HG02973 (cell line): ENCODE data around the gene OXT.
"Not testable (repeated sequence)": the region's sequence is repeated elsewhere in the genome, so short reads cannot be mapped to it uniquely, and the experiment has no call there.

Experiments
- ATAC-seq: cut with Tn5 transposase; IDR thresholded peaks from one replicate; pipeline ENCODE4 v1.9.1; 2021; ENCODE audit warnings: moderate library complexity; ENCODE audit not compliant: unreplicated experiment

Gene OXT

GRCh38 chr20:3109350-3110302 lies 38.2 kb downstream of the OXT start:
- no peak for ATAC-seq

DNA sequence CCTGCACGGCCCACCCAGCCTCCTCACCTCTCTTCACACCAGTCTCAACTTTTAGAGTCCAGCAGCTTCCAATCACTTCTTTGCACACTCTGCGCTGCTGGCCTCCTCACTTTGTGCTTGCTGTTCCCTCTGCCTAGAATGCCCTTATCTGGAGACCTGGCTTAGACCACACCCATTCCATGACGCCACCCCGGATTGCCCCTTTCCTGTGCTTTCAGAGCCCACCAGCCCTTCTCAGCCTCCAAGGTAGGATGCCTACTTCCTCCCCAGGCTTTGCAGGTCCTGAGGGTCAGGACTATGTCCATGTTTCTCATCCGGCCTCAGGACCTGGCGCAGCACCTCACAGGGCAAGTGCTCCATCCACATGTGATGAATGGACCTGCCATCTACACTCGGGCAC lies 40.1 kb downstream of the OXT start:
- ATAC-seq: no peak

GRCh38 chr20:3111995-3112394 lies 40.6 kb downstream of the OXT start:
- no peak for ATAC-seq

- no peak for ATAC-seq
Measured at GRCh38 chr20:3115190-3116107, 44.0 kb downstream of the OXT start.

- ATAC-seq: no peak
Measured at GRCh38 chr20:3116341-3116740, 44.9 kb downstream of the OXT start.

DNA sequence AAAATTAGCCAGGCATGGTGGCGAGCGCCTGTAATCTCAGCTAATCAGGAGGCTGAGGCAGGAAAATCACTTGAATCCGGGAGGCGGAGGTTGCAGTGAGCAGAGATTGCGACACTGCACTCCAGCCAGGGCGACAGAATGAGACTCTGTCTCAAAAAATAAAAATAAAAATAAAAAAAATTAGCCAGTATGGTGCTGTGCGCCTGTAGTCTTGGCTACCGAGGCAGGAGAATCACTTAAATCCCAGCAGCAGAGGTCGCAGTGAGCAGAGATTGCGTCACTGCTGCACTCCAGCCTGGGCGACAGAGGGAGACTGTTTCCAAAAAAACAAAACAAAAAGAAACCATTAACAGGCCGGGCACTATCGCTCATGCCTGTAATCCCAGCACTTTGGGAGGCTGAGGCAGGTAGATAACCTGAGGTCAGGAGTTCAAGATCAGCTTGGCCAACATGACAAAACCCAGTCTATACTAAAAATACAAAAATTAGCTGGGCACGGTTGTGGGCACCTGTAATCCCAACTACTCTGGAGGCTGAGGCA lies 46.5 kb downstream of the OXT start:
- ATAC-seq: not testable (repeated sequence)

DNA sequence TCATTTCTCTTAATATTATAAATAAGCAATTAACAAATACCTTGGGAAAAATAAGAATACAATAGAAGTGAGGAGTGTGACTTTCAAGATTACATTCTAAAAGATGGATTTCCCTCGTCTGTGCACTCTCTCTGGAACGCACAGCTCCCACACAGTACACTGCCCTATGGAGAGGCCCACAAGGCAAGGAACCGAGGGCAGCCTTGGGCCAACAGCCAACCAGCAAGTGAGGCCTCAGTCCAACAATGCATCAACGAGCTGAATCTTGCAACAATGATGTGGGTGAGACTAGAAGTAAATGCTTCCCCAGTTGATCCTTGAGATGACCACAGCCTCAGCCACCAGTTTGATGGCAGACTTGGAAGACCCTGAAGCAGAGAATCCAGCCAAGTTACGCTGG lies 47.6 kb downstream of the OXT start:
- no peak for ATAC-seq

DNA sequence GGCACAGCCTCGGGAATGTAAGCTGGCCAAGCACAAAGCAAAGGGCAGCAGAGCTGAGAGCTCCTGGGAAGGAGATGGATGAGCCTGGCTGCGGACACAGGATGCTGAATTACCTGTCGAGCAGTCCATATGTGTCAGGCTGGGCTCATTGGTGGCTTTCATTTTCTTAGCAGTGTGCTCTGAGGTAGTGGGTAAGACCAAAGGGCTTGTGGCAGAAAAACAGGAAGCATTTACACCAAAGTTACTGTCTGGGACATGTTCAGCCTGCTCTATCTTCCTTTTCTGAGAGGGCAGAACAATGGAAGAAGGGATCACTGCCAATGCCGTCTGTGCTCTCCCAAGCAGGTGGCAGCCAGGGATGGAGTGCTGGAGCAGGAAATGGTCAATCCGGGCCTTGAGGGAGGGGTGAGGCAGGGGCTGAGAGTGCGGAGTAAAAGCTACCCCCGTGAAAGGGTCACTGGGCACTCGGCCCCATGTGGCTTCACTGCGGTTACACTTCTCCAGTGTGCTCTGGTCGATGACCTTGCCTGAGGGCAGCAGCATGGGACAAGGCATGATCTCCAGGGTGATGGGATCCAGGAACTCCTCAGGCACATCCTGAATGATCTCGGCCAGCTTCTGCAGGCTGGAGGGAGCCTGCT lies 50.0 kb downstream of the OXT start:
- ATAC-seq: no peak
